NCI-H510A treated with DMSO at 0.1 percent for 48 hours (cell line): ENCODE results near the gene CHAF1B.
"Not testable (repeated sequence)": the region's sequence is repeated elsewhere in the genome, so short reads cannot be mapped to it uniquely, and the experiment has no call there.

ENCODE experiments used
- DNase-seq: peaks from one replicate; lab custom pipeline; 2025; lab: John Stamatoyannopoulos, UW

The CHAF1B gene

DNA sequence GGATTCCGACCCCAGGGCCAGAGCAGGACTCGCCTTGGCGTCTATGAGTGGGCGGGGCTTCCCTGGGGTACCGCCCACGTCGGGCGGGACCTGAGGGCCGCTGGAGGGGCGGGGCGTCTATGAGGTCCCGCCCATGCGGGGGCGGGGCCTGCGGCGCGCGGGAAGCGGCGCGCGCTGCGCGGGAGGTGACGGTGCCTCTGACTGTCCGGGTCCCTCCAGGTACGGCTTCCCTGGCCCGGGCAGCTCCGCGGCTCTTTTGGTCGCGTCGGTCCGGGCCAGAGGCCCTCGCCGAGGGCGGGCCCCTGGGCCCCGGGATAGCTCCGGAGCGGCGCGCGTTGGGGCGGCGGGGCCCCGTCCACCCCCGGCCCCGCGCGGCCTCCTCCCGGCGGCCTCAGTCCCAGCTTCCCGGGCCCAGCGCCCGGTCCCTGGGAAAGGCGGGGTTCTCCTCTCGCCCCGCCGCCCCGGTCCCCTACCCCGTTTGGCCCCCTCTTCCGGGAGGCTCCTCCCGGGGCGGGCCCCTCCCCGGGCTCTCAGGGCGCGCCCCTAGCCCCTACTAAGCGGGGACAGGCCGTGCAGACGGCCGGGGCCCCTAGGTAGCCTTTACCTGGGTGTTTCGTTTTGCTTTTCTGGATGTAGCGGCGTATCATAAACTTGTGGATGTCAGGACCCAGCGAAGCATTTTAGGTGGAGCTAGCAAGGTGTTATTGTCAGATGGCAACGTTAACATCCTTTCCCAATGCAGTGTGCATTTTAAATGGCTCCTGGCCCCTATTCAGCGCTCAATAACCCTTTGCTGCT lies at the start of gene CHAF1B:
CHAF1B (plus strand) TSS at position 160 of the 798 bp plus-strand sequence. CDS start 745 bp downstream, outside the sequence.
- DNase-seq = peak; percentile 35

DNA sequence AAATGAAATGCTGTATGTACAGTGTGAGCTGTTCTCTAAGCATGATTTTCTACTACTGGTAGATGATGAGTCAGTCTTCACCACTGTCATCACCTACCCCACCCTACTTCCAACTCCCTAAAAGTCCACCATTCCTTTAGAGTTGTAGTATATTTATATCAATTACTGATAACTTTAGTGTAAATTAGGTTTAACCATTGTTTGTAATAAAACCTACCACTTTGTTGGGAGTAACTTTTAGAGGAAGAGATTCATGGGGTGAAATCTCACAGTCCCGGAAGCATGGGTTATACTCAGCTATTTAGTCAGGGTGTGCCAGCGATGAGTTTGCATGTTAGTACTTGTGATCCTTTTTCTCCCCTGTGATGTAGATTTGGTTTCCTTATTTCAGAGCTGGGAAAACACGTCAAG lies 48.1 kb upstream of the CHAF1B start:
- no peak for DNase-seq

GRCh38 chr21:36338975-36339374 lies 46.2 kb upstream of the CHAF1B start:
- DNase-seq = no peak

DNA sequence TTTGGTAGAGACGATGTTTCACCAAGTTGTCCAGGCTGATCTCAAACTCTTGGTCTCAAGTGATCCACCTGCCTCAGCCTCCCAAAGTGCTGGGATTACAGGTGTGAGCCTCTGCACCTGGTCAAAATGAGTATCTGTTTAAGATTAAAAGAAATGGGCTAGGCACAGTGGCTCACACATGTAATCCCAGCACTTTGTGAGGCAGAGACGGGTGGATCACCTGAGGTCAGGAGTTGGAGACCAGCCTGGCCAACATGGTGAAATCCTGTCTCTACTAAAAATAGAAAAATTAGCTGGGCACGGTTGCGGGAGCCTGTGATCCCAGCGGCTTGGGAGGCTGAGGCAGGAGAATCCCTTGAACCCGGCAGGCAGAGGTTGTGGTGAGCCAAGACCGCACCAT lies 42.6 kb upstream of the CHAF1B start:
- not testable (repeated sequence) for DNase-seq

- no peak for DNase-seq
Observed at GRCh38 chr21:36344931-36345330, 40.3 kb upstream of the CHAF1B start.

GRCh38 chr21:36347278-36347961 lies 37.8 kb upstream of the CHAF1B start:
- DNase-seq = no peak

DNA sequence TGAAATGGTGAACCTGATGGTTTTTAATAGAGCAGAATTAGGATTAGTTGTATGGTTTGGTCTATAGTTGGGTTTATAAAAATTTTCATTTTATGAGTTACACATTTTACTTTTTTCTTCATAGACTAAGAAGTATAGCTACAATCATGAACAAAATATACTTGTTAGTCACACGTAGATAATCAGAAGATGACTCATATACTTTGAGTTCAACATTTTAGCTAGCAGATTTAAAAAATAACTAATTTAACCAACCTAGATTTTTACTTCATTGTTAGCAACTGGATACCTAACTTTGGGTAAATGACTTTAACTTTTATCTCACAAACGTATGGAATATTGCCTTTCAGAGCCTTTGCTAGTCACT lies 37.2 kb upstream of the CHAF1B start:
- no peak for DNase-seq

DNA sequence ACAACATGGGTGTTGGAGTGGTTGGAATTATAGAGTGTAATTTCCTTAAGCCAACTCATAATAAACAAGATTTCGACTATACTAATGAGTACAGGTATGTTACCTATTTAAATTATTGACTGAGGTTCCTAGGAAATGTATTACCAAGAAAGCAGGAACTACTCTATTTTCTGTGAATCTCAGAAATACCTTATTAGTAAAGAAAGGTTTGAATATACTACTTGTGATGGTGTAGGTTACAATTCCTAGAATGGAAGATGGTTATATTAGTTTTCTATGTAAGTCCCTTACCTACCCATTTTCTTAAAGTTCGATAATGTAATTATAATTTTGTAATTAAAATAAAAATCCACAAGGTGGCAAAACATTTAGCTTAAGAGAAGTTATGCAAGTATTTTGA lies 35.9 kb upstream of the CHAF1B start:
- DNase-seq = no peak

GRCh38 chr21:36350282-36350910 lies 34.8 kb upstream of the CHAF1B start:
- DNase-seq = no peak

DNA sequence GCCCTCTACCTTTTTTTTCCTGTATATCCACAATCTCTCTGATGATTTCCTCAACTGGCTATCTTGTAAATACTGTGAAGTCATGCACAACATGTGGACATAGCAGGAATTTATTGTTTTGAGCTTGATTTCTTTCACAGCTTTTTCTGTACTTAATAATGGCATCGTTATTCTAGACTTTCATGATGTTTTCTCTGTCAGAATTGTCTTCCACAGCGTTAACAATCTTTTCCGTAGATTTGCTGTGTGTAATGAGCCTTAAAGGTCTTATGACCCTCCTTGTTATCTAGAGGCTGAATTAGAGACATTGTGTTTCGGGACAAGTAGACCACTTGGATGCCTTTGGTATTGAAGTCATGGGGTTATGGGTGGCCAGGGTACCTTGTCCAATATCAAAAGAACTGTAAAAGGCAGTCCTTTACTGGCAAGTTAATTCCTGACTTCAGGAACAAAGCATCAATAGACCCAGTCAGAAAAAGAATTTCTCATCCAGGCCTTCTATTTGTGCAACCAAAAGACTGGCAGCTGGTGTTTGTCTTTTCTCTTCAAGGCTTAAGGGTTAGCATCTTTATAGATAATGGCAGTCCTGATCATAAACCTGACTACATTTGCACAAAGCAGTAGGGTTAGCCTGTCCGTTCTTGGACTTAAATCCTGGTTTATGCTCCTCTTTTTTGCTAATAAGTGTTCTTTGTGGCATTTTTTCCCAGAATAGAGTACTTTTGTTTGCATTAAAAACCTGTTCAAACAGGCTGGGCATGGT lies 30.1 kb upstream of the CHAF1B start:
- no peak for DNase-seq

- no peak for DNase-seq
Observed at GRCh38 chr21:36355868-36356267, 29.3 kb upstream of the CHAF1B start.

DNA sequence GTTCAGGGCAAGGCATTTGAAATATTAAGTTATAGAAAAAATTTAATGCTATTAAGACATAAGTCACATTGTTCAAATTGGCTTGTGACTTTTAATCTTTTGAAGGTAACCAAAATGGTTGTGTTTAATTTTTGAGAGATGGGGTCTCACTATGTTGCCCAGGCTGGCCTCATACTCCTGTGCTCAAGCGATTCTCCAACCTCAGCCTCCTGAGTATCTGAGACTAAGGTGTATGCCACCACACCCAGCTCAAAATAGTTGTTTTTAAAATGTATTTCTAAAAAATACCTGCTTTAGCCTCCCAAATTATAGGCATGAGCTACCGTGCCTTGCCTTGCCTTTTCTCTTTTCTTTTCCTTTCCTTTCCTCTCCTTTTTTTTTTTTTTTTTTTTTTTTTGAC lies 26.0 kb upstream of the CHAF1B start:
- DNase-seq = no peak

- no peak for DNase-seq
Observed at GRCh38 chr21:36369064-36369685, 16.0 kb upstream of the CHAF1B start.

DNA sequence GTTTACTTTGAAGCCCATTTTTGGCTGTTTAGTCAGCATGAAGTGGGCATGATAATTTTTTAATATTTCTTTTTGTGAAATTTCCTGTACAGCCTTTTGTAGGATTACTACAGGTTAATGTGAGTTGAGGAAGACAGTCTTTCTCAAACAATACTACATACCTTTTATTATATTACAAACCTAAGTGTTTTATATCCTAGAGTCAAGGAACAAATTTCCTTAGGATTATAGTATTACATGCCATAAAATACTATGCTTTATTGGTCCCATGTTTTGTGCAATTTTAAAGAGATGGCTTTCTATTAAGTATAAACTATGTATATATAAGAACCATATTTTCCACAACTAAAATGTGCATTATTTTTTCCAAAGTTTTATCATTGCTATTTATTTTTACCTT lies 9.2 kb upstream of the CHAF1B start:
- DNase-seq = no peak

DNA sequence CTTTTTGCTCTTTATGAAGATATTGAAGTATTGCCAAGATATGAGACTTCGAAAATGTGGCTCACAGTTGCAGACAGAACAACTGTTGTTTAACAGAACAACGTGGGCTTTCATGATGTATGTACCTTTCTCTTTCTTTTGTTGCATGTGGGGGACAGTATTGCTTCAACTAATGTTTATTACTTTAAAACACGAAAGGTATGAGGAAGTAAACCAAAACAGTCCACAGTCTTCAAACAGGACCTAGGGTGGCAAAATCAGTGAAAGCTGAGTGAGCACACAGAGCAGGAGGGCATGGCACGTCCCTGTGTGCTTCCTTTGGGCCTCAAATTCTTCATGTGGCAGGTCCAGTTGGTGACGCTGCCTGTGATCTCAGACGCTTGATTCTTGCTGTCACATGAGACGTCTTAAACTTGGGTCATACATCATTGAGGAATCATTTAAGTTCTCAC lies 7.8 kb upstream of the CHAF1B start:
- no peak for DNase-seq

GRCh38 chr21:36379251-36379650 lies 5.9 kb upstream of the CHAF1B start:
- no peak for DNase-seq

GRCh38 chr21:36381841-36382589 lies 3.2 kb upstream of the CHAF1B start:
- no peak for DNase-seq

DNA sequence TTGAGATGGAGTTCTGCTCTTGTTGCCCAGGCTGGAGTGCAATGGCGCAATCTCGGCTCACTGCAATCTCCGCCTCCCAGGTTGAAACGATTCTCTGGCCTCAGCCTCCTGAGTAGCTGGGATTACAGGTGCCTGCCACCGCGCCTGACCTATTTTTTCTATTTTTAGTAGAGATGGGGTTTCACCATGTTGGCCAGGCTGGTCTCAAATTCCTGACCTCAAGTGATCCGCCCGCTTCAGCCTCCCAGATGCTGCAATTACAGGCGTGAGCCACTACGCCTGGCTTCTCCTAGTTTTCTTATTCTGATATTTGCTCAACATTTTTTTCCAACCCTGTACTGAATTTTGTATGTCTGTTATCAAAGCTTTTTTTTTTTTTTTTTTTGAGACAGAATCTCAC lies 2.5 kb upstream of the CHAF1B start:
- DNase-seq = not testable (repeated sequence)

GRCh38 chr21:36384885-36385232 lies 333 bp upstream of the CHAF1B start:
- no peak for DNase-seq

DNA sequence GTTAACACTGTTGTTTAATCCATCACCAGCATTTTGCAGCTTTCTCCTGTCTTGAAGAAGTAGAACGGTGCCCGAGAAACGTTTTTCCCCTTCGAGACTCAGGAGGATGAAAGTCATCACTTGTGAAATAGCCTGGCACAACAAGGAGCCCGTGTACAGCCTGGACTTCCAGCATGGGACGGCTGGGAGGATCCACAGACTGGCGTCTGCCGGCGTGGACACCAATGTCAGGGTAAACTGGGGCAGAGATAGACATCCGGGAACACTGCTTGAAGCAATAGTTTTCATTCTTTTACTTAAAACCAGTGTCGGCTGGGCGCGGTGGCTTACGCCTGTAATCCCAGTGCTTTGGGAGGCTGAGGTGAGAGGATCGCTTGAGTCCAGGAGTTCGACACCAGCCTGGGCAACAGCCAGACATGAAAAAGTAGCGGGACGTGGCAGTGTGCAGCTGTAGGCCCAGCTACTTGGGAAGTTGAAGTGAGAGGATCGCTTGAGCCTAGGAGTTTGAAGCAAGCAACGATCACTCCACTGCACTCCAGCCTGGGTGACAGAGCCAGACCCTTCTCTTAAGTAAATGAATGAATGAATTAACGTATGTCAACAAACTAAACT lies 945 bp downstream of the CHAF1B start:
- no peak for DNase-seq

DNA sequence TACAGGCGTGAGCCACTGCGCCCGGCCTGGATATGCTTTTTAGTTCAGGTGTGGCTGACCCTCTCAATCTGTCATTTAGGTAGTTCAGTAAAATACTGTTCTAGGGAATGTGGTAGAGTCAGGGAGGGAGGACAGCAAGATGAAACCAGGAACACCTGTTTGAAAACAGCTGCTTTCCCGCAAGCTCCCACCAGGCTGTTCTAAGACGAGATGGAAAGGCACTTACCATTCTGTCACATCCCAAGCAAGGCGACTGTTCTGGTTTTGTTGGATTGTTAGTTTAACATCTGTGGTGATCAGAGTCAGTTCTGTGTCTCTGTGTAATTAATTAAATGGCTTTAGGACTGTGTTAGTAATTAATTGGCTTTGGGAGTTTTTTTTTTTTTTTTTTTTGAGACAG lies 2.9 kb downstream of the CHAF1B start:
- no peak for DNase-seq
